GM19452 (cell line): ENCODE results near the gene CTAG1B.
"Not testable (repeated sequence)": the region's sequence is repeated elsewhere in the genome, so short reads cannot be mapped to it uniquely, and the experiment has no call there.

Experiments used
- ATAC-seq: cut with Tn5 transposase; IDR thresholded peaks from one replicate; pipeline ENCODE4 v1.9.1; 2021; ENCODE audit not compliant: unreplicated experiment

CTAG1B gene

DNA sequence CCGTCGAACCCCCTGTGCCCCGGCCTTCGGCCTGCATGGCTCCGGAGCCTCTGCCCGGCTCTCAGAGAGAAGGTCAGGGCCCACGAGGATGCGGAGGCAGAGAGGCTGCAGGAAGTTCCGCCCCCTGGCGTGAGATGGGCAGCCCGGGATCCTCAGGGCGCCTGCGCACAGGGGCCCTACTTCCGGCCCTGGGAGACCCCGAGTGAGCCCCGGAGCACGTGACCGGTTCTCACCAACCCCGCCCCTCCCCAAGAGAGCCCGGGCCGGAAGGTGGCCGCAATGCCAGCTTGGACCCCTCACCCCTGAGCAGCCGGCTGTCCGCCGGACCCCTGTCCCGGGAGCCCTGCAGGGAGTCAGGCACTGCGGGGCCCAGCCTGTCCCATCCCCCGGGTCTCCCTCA is at the start of gene CTAG1B:
CTAG1B (minus strand) TSS at position 101 of the 400 bp plus-strand sequence; CDS start at position 37, 64 bp downstream.
- ATAC-seq: not testable (repeated sequence)

- no peak for ATAC-seq
Observed at GRCh38 chrX:154661899-154662298, 42.8 kb upstream of the CTAG1B start.

GRCh38 chrX:154661170-154661569 is 42.1 kb upstream of the CTAG1B start:
- no peak for ATAC-seq

DNA sequence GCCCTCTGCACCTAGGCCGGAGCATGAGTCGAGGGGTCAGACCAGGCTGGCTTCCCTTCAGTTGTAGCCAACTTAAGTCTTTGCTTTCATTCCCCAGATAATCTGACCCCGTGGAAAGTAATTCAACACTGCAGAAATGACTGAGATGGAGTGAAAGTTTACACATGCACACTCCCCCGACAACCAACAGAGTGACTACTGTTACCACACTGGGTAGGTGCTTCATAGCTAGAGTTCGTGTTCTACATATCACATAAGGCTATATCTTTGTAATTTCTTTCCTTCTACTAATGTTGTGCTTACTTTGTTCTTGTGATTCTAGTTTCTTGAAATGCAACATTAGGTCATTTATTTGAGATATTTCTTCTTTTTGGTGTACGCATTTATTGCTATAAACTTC is 41.5 kb upstream of the CTAG1B start:
- ATAC-seq: no peak

- ATAC-seq: no peak
Observed at GRCh38 chrX:154658957-154659356, 39.9 kb upstream of the CTAG1B start.

GRCh38 chrX:154658187-154658586 is 39.1 kb upstream of the CTAG1B start:
- ATAC-seq: no peak

DNA sequence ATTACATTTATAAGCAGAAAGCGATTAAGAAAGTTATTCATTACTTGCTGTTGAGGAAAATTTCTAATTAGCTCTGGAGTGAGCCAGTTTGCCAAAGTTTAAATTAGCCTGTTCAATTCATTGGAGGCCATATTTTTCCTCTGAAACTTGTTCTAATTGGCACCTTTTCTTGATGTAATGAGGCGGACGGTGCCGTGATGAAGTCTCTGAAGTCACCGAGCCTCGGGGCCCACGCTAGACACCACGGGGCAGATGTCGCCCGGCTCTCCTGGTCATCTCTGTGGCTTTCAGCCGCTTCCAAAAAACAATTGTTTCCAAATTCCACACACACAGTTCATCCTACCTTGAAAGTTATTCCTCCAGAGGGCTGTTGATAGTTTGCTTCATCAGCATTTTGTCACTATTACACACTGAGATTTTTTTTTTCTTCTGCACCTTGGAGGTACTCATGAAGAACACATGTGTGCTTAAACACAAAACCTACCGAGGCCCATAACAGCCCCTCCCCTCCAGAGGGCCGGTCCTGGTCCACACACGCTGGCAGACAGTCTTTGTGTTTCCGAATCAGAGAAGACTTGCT is 38.2 kb upstream of the CTAG1B start:
- ATAC-seq: no peak

DNA sequence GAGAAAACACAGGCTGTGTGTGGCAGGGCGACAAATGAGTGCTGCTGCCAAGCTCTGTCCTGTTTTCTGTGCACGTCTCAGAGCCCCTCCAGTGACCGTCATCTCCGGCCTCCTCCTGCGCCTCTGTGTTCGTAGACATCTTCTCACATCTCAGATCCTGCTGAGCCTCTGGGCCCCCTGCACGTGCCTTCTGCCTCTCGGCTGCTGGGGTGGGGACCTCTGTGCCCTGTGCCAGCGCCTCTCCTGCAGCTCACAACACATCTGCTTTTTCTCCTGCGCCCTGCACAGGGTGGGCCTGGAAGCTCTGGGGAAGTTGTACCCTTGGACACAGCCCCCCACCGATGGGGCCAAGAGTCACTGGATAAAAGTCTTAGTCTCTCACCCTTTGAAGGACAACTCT is 36.7 kb upstream of the CTAG1B start:
- ATAC-seq: no peak

DNA sequence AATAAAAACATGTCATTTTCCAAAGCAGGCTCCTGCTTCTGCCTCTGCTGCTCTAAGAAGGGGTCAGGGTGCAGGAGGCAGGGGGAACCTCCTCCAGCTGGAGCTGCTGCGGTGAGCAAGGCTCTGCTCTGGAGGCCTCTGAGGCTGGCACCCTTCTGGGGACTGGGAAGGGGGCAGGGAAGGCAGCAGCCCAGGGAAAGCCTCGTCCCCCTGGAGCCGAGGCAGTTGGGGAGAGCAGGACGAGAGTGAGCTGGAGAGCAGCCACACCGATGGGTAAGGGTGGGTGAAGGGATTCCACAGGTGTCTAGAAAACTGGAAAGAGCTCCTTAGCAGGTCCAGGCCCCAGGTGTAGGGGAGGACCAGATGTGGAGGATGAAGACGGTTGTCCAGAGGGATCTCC is 36.3 kb upstream of the CTAG1B start:
- ATAC-seq: no peak

GRCh38 chrX:154654925-154655324 is 35.8 kb upstream of the CTAG1B start:
- no peak for ATAC-seq

DNA sequence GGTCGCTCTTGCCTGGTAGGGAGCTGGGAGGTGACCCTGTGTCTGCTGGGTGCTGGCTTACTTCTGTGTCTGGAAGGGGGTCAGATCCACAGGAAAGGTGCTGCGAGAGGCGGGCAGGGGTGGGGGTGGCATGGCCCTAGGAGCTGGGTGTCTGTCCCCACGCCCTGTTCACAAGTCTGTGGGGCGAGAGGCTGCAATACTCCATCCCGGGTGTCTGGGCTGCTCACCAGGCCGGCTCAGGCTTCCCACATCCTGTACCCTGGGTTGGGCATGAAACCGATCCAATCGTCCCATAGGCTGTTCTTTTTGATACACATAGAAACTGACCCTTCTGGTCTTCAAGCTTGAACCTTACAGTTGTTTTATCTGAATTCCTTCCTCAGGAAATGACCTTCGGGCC is 35.3 kb upstream of the CTAG1B start:
- ATAC-seq: no peak

DNA sequence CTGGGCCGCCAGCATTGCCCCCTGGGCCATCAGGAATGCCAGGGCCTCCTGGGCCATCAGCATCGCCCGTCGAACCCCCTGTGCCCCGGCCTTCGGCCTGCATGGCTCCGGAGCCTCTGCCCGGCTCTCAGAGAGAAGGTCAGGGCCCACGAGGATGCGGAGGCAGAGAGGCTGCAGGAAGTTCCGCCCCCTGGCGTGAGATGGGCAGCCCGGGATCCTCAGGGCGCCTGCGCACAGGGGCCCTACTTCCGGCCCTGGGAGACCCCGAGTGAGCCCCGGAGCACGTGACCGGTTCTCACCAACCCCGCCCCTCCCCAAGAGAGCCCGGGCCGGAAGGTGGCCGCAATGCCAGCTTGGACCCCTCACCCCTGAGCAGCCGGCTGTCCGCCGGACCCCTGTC is 34.3 kb upstream of the CTAG1B start, which contains the start of gene CTAG2:
CTAG2 (minus strand) TSS at position 167 of the 400 bp plus-strand sequence; CDS start at position 103, 64 bp downstream.
- ATAC-seq: not testable (repeated sequence)

- no peak for ATAC-seq
Observed at GRCh38 chrX:154653048-154653401, 33.9 kb upstream of the CTAG1B start.

DNA sequence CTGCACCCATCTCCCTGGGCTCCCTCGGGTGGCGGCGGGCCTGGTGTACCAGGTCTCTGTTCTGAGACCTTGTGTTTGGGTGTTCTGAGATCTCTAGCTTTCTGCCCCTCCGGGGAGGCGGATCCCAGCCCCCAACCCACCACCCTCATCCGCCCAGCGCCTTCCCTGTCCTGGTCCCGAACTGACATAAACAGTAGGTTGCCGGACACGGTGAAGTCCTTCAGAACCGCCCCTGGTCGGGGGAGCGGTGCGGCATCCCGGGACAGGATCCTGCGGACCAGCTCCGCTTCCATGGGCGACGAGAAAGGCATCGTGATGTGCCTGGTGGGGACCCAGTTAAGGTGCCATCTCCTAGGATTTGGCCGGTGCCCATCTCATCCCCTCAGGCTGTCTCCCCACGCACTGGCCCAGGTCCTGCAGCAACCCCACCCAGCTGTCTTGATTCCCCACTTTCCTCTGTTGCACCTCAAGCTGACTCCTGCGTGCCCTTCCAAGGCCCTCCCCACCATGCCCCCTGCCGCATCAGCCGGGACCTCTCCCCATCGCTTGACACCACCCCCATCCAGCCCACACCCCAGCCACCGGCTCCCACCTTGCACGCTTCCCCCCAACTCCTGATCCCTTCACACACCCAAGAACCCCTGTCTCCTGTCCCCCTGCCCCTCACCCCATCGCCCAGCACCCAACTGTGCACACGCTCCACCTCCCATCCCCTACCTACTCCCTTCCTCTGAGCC is 33.4 kb upstream of the CTAG1B start:
- no peak for ATAC-seq

DNA sequence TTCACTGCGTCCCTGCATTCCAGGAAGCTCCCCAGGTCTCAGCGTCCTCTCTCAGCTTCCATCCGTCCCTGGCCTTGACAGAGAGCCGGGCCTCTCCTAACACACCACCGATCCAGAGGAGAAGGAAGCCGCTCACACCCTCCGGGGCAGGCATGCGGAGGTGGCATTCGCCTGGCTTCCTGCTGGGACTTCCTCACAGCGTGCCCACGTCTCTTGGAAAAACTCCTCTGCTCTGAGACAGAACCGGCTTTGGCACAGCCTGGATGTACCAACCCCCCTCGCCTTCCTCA is 31.1 kb upstream of the CTAG1B start:
- ATAC-seq: no peak

DNA sequence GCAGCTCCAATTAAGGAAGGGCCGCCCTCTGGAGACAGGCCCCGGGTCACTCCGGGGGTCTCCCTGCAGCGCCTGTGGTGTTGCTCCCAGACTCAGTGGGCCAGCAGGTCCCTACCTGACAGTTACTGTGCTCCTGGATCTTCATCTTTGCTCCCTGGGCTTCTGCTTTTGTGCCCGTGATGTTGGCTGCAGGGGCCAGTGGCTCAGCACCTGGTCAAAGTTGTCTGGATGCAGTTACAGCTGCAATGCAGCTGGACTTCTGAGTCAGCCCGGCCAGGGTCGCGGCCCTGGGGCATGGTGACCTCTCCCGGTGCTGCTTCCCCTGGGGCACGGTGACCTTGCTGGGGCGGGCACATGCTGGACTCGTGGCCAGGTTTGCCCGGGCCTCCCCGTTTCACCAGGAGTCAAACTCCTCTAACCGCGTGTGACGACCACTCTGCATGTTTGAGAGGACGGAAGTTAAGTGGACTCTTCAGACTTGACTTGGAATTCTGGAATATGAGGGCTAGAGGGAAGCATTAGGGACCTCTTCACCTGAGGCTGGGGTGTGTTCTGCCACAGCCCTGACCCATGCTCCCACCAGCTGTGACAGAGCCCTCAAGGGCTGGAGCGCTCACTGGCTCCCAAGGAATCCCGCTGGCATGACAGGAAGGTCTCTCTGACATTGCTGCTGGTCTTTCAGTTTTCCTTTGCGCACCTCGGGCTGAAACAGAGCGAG is 30.6 kb upstream of the CTAG1B start:
- no peak for ATAC-seq

DNA sequence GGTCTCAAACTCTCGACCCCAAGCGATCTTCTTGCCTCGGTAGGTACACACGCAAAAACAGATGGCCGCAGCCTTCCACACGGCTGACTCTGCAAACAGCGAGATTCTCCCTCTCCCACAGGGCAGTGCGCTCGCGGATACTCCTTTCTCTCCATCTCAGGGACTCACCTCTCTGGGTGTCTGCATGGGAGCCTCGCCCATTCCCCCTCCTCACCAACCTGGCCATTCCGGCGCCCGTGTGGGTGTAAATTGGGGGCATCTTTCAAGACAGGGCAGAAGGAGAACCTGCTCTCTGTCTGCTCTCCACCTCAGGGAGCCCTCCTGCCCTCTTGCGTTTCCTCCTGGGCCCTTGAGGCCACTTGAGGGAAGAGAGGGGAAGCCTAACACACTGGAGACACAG is 29.8 kb upstream of the CTAG1B start:
- no peak for ATAC-seq

- not testable (repeated sequence) for ATAC-seq
Observed at GRCh38 chrX:154645745-154646378, 26.8 kb upstream of the CTAG1B start.

DNA sequence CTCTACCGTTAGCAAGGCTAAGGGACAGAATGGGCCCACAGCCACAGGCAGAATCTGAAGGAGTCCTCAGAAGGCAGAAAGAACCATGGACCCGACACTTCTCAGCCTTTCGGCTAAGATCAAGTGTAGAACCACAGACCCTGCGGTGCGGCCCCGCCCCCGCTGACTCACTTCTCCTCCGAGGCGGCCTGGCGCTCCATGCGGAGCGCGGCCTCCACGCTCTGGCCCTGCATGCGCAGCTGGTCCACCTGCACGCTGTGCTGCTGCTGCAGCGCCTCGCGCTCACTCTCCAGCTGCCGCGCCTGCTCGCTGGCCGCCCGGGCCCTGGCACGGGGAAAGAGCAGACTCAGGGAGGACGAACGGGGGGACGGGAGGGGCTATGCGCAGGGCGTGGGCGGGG is 24.6 kb upstream of the CTAG1B start:
- not testable (repeated sequence) for ATAC-seq

- not testable (repeated sequence) for ATAC-seq
Observed at GRCh38 chrX:154641740-154642139, 22.7 kb upstream of the CTAG1B start.

GRCh38 chrX:154633661-154634060 is 14.6 kb upstream of the CTAG1B start:
- not testable (repeated sequence) for ATAC-seq

- ATAC-seq: not testable (repeated sequence)
Observed at GRCh38 chrX:154630949-154631348, 11.9 kb upstream of the CTAG1B start.
